GM19099 (cell line): ENCODE measurements around the gene CHST12.

Experiments used
- POLR2A ChIP-seq: IDR thresholded peaks from 3 replicates; pipeline ENCODE4 v1.6.1; 2011; ENCODE audit warnings: low read depth; ENCODE audit not compliant: insufficient read length; ENCODE audit errors: extremely low read depth

Gene CHST12

GRCh38 chr7:2387897-2388636, 15.3 kb upstream of the CHST12 start:
- TF ChIP-seq POLR2A = no peak

GRCh38 chr7:2388637-2388954, 14.8 kb upstream of the CHST12 start:
- no peak for TF ChIP-seq POLR2A

GRCh38 chr7:2393706-2394105, 9.7 kb upstream of the CHST12 start:
- no peak for TF ChIP-seq POLR2A

- TF ChIP-seq POLR2A = no peak
Measured at GRCh38 chr7:2394566-2395082, 8.8 kb upstream of the CHST12 start.

GRCh38 chr7:2398506-2398905, 4.9 kb upstream of the CHST12 start:
- TF ChIP-seq POLR2A = no peak

GRCh38 chr7:2399848-2400587, 3.4 kb upstream of the CHST12 start:
- no peak for TF ChIP-seq POLR2A

GRCh38 chr7:2402687-2403013, 761 bp upstream of the CHST12 start:
- no peak for TF ChIP-seq POLR2A

GRCh38 chr7:2403718-2404648, 572 bp downstream of the CHST12 start:
- no peak for TF ChIP-seq POLR2A

GRCh38 chr7:2404714-2405119, 1.3 kb downstream of the CHST12 start:
- no peak for TF ChIP-seq POLR2A

- no peak for TF ChIP-seq POLR2A
Measured at GRCh38 chr7:2405201-2405600, 1.8 kb downstream of the CHST12 start.

GRCh38 chr7:2405601-2406345, 2.4 kb downstream of the CHST12 start:
- no peak for TF ChIP-seq POLR2A

- no peak for TF ChIP-seq POLR2A
Measured at GRCh38 chr7:2409745-2410414, 6.5 kb downstream of the CHST12 start.

GRCh38 chr7:2411049-2411448, 7.6 kb downstream of the CHST12 start:
- TF ChIP-seq POLR2A = no peak
